Endothelial cell of umbilical vein (primary cell): ENCODE measurements around the gene LHFPL2. TPM values are rescaled to one million over a fixed set of nuclear protein-coding genes. Genes with fewer than 3 reads are reported as not detected.

Source experiments
- BruUV-seq: library from RNA; stranded (reverse); fragments of 400-500 nt; replicated peaks from 2 replicates; lab custom pipeline; 2021; lab: Mats Ljungman, UMichigan
- CTCF ChIA-PET: fragments of 300-600, 350-600 bp; sonication (Branson Sonifier 250); formaldehyde crosslinking; loops from one replicate; lab custom pipeline; 2021; ENCODE audit warnings: antibody characterized with exemption, inconsistent platforms; lab: Charles Lee
- POLR2A ChIA-PET: fragments of 300-600, 350-600 bp; sonication (Branson Sonifier 250); formaldehyde crosslinking; loops from one replicate; lab custom pipeline; 2021; ENCODE audit warnings: antibody characterized with exemption, inconsistent platforms; lab: Charles Lee
- DNase-seq: peaks from one replicate; pipeline ENCODE4 v3.0.0-alpha.2; 2011; ENCODE audit warnings: low read depth, low spot score
- FAIRE-seq: peaks from 2 replicates; lab custom pipeline; 2011; peaks lifted over from hg19 to GRCh38; lab: Jason Lieb, UNC
- H2AFZ ChIP-seq: 2 replicates; pipeline ENCODE4 v1.6.0; 2012; ENCODE audit warnings: low read depth, low read length, control low read depth, inconsistent platforms
- H3K27ac ChIP-seq: 2 replicates; pipeline ENCODE4 v1.5.1; 2011; ENCODE audit warnings: low read depth, mild to moderate bottlenecking, control low read depth, low read length, moderate library complexity; ENCODE audit not compliant: insufficient read depth
- H3K27me3 ChIP-seq, 2 experiments: 2 replicates each; pipeline versions ENCODE4 v1.6.0 to v1.6.1; 2011; ENCODE audit warnings: low read length in 2 of 2, mixed read lengths in 1 of 2; ENCODE audit not compliant: control insufficient read depth in 2 of 2, insufficient read depth in 2 of 2
- H3K36me3 ChIP-seq, 2 experiments: 2 replicates in 1 of 2; 3 replicates in 1 of 2; pipeline ENCODE4 v1.5.1; 2011; ENCODE audit warnings: low read length in 2 of 2, mild to moderate bottlenecking in 1 of 2, moderate library complexity in 1 of 2; ENCODE audit not compliant: control insufficient read depth in 2 of 2, insufficient read depth in 2 of 2; ENCODE audit errors: extremely low read depth in 1 of 2
- H3K4me1 ChIP-seq: 3 replicates; pipeline ENCODE4 v1.5.1; 2011; ENCODE audit warnings: mild to moderate bottlenecking, low read length; ENCODE audit not compliant: control insufficient read depth, insufficient read depth; ENCODE audit errors: extremely low read depth
- H3K4me2 ChIP-seq: 2 replicates; pipeline ENCODE4 v1.6.1; 2011; ENCODE audit warnings: low read length, control low read depth, mixed read lengths; ENCODE audit not compliant: insufficient read depth
- H3K4me3 ChIP-seq, 3 experiments: fragments of 200-600 bp in 1 of 3; sonication (generic), shearing (Covaris generic) in 1 of 3; replicated peaks in 1 of 3; 2 replicates each; pipeline ENCODE4 v1.5.1; 2011 to 2016; ENCODE audit warnings: control low read depth in 3 of 3, low read length in 3 of 3, mild to moderate bottlenecking in 2 of 3, inconsistent platforms in 1 of 3, low read depth in 1 of 3, moderate library complexity in 1 of 3; ENCODE audit not compliant: insufficient read depth in 1 of 3
- H3K79me2 ChIP-seq: 2 replicates; pipeline ENCODE4 v1.6.0; 2012; ENCODE audit warnings: low read length, inconsistent platforms; ENCODE audit not compliant: control insufficient read depth, insufficient read depth
- H3K9ac ChIP-seq: replicated peaks from 2 replicates; pipeline ENCODE3; 2011; ENCODE audit warnings: low read length, control low read depth; ENCODE audit not compliant: insufficient read depth; ENCODE audit errors: extremely low read depth
- H3K9me1 ChIP-seq: replicated peaks from 3 replicates; pipeline ENCODE4 v1.6.0; 2011; ENCODE audit warnings: mild to moderate bottlenecking, low read length; ENCODE audit not compliant: control insufficient read depth, insufficient read depth; ENCODE audit errors: extremely low read depth
- H3K9me3 ChIP-seq: replicated peaks from 2 replicates; pipeline ENCODE4 v1.5.1; 2012; ENCODE audit warnings: low read length, inconsistent platforms; ENCODE audit not compliant: control insufficient read depth, insufficient read depth
- H4K20me1 ChIP-seq: replicated peaks from 2 replicates; pipeline ENCODE3; 2011; ENCODE audit warnings: mild to moderate bottlenecking, low read length; ENCODE audit not compliant: control insufficient read depth, insufficient read depth; ENCODE audit errors: extremely low read depth
- EZH2 ChIP-seq: IDR thresholded peaks from 2 replicates; pipeline ENCODE4 v1.6.1; 2012; ENCODE audit warnings: borderline replicate concordance, low read depth, mild to moderate bottlenecking, moderate library complexity, low read length, inconsistent platforms; ENCODE audit not compliant: severe bottlenecking
- FOS ChIP-seq: IDR thresholded peaks from 2 replicates; pipeline ENCODE4 v1.6.1; 2011; ENCODE audit warnings: mild to moderate bottlenecking, low read length, moderate library complexity, borderline replicate concordance; ENCODE audit not compliant: insufficient read depth
- GATA2 ChIP-seq: IDR thresholded peaks from 2 replicates; pipeline ENCODE4 v1.7.0; 2011; ENCODE audit warnings: low read depth, mild to moderate bottlenecking, moderate library complexity, mixed read lengths, low read length; ENCODE audit not compliant: insufficient read length, insufficient read depth
- JUN ChIP-seq: IDR thresholded peaks from 2 replicates; pipeline ENCODE4 v1.6.1; 2011; ENCODE audit warnings: borderline replicate concordance, low read depth; ENCODE audit not compliant: insufficient read length, insufficient read depth
- dilution Hi-C: fragments of 300-500 bp; cut with MboI; formaldehyde crosslinking; loops from one replicate; pipeline ENCODE4 v1.15.0; 2019; ENCODE audit warnings: low sequenced_read_pairs; ENCODE audit not compliant: extremely low pct_ligation_motif_present
- intact Hi-C: fragments of 100-400 bp; cut with micrococcal nuclease; formaldehyde crosslinking; loops from one replicate; pipeline ENCODE4 v1.10.0; 2022
- polyA plus RNA-seq, 4 experiments: library from polyadenylated mRNA; depleted of rRNA in 3 of 4; stranded (reverse) in 3 of 4; unstranded in 1 of 4; fragments of >200 nt; gene quantifications; 2 replicates each; pipeline versions ENCODE4 v1.2.1 to v1.2.3, GENCODE V29; 2011 to 2012; ENCODE audit warnings: missing spikeins in 1 of 4
- total RNA-seq: library from RNA; stranded (reverse); gene quantifications from 2 replicates; pipeline ENCODE4 v1.2.3, GENCODE V29; 2021
- TF ChIP-seq, protein P1 (sequence below), 2 donors: IDR thresholded peaks; 1 replicate in 1 of 2; 2 replicates in 1 of 2; pipeline ENCODE4 v1.5.1; 2011; ENCODE audit warnings: low read length in 2 of 2, mild to moderate bottlenecking in 2 of 2, moderate library complexity in 2 of 2, control low read depth in 1 of 2, inconsistent platforms in 1 of 2, low read depth in 1 of 2; ENCODE audit not compliant: insufficient read depth in 1 of 2; ENCODE audit errors: extremely low read depth in 1 of 2
- TF ChIP-seq, protein P2 (sequence below): IDR thresholded peaks from 2 replicates; pipeline ENCODE4 v1.6.1; 2011; ENCODE audit not compliant: insufficient read depth, insufficient read length

Gene LHFPL2
- total and polyA plus RNA-seq, 2 donors (not counting 3 experiments of a cell fraction or from before 2014, with no cell fraction given), result 9.6 to 36.3 TPM

DNA sequence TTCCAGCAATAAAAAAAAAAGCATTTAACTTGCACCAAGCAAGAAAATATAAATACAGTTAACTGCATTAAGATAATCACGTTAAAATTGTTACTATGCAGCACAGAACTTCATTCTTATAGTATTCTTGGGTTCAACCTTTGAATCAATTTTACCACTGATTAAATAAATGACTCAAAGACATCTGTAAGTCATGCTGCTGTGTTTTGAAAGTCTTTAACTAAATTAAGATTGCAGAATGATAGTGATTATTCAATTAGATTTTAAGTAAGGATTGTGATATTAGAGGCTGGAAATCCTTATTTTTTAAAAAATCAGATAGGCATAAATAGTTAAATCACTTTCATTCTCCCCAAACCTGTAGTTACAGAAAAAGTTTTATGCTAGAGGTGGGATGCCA, 171.8 kb downstream of the LHFPL2 start:
- no peak overlapping the region for H3K27ac ChIP-seq
- no peak for DNase-seq
- H4K20me1 ChIP-seq, result no peaks in the 10 kb centered on the region
- dilution Hi-C loops, result no loop called here
- no peaks in the 10 kb centered on the region for H3K36me3 ChIP-seq
- CTCF ChIA-PET, result interaction anchor here (1.4 to 2.5 kb wide), 2 partner anchors 9 to 150 kb away, joined by 3 to 8 read pairs; no protein-coding TSS in a partner anchor
- POLR2A ChIA-PET, result no interaction called here
- no peaks in the 10 kb centered on the region for H3K9me3 ChIP-seq
- no peaks in the 10 kb centered on the region for H3K4me1 ChIP-seq
- no peak overlapping the region for H3K9ac ChIP-seq
- TF ChIP-seq EZH2, result no peak
- TF ChIP-seq, protein P1, sequence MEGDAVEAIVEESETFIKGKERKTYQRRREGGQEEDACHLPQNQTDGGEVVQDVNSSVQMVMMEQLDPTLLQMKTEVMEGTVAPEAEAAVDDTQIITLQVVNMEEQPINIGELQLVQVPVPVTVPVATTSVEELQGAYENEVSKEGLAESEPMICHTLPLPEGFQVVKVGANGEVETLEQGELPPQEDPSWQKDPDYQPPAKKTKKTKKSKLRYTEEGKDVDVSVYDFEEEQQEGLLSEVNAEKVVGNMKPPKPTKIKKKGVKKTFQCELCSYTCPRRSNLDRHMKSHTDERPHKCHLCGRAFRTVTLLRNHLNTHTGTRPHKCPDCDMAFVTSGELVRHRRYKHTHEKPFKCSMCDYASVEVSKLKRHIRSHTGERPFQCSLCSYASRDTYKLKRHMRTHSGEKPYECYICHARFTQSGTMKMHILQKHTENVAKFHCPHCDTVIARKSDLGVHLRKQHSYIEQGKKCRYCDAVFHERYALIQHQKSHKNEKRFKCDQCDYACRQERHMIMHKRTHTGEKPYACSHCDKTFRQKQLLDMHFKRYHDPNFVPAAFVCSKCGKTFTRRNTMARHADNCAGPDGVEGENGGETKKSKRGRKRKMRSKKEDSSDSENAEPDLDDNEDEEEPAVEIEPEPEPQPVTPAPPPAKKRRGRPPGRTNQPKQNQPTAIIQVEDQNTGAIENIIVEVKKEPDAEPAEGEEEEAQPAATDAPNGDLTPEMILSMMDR (IDR thresholded peaks at IDR 0.05; ENCODE audit: extremely low read depth in 1 of 2, insufficient read depth in 1 of 2, low read depth in 1 of 2, low read length in 2 of 2), result no peak
- H3K79me2 ChIP-seq, result no peaks in the 10 kb centered on the region
- FAIRE-seq, result no peak
- H3K4me2 ChIP-seq, result no peak overlapping the region
- H3K4me3 ChIP-seq, result no peak overlapping the region
- no peaks in the 10 kb centered on the region for H3K27me3 ChIP-seq
- no peak overlapping the region for H2AFZ ChIP-seq
- intact Hi-C loops, result no loop called here
- no peaks in the 10 kb centered on the region for H3K9me1 ChIP-seq
- BruUV-seq, result no TSS peak

DNA sequence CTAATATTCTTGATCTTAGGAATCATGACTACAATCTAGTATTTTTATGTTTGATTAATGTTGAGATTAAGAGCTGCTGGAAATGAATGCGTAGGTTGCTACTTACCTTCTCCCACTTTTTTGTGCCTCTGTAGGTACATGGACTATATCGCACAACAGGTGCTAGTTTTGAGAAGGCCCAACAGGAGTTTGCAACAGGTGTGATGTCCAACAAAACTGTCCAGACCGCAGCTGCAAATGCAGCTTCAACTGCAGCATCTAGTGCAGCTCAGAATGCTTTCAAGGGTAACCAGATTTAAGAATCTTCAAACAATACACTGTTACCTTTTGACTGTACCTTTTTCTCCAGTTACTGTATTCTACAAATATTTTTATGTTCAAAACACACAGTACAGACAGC, 173.2 kb downstream of the LHFPL2 start:
- CTCF ChIA-PET, result interaction anchor here (2.5 to 6.2 kb wide), 2 partner anchors 59 to 152 kb away, joined by 8 to 61 read pairs; no protein-coding TSS in a partner anchor
- POLR2A ChIA-PET, result no interaction called here
- no peaks in the 10 kb centered on the region for H3K79me2 ChIP-seq
- no peaks in the 10 kb centered on the region for H3K9me1 ChIP-seq
- intact Hi-C loops (no loop called here), dilution Hi-C loops (no loop called here)
- no peaks in the 10 kb centered on the region for H3K4me1 ChIP-seq
- H3K4me2 ChIP-seq, result no peak overlapping the region
- no peak overlapping the region for H3K27ac ChIP-seq
- no peak overlapping the region for H3K9ac ChIP-seq
- no peak for TF ChIP-seq FOS
- TF ChIP-seq GATA2, result no peak
- TF ChIP-seq JUN, result no peak
- TF ChIP-seq, protein P1 (IDR thresholded peaks at IDR 0.05; ENCODE audit: extremely low read depth in 1 of 2, insufficient read depth in 1 of 2, low read depth in 1 of 2, low read length in 2 of 2), result no peak
- TF ChIP-seq, protein P2, sequence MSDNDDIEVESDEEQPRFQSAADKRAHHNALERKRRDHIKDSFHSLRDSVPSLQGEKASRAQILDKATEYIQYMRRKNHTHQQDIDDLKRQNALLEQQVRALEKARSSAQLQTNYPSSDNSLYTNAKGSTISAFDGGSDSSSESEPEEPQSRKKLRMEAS, result no peak
- no TSS peak for BruUV-seq
- H3K36me3 ChIP-seq, result no peaks in the 10 kb centered on the region
- FAIRE-seq, result no peak
- H3K27me3 ChIP-seq, result no peaks in the 10 kb centered on the region
- no peaks in the 10 kb centered on the region for H4K20me1 ChIP-seq
- no peak for DNase-seq
- H3K4me3 ChIP-seq, result no peak overlapping the region
- no peaks in the 10 kb centered on the region for H3K9me3 ChIP-seq
- no peak overlapping the region for H2AFZ ChIP-seq
